Activated CD4-positive, alpha-beta T cell treated with anti-CD3 and anti-CD28 coated beads, Interleukin-2, amount 50 U/mL, for 24 hours (primary cell): Measurements from ENCODE around the gene EIF4A2.
"Not testable (repeated sequence)": the region's sequence is repeated elsewhere in the genome, so short reads cannot be mapped to it uniquely, and the experiment has no call there.

Experiments
- DNase-seq, 2 donors: peaks; one replicate each; pipeline ENCODE4 v3.0.0-alpha.2; 2020; ENCODE audit warnings: low read depth in 1 of 2, low spot score in 1 of 2

The EIF4A2 gene

GRCh38 chr3:186784820-186785494, 1.6 kb downstream of the EIF4A2 start:
- DNase-seq: no peak

GRCh38 chr3:186785495-186786018, 2.2 kb downstream of the EIF4A2 start:
- DNase-seq: no peak

- DNase-seq: no peak
These were observed 3.5 kb downstream of the EIF4A2 start for GRCh38 chr3:186786922-186787321.

GRCh38 chr3:186787642-186788481, 4.5 kb downstream of the EIF4A2 start:
- no peak for DNase-seq

- no peak for DNase-seq
These were observed 5.3 kb downstream of the EIF4A2 start for GRCh38 chr3:186788482-186789370.

GRCh38 chr3:186789554-186790260, 6.3 kb downstream of the EIF4A2 start:
- no peak for DNase-seq

GRCh38 chr3:186790261-186790981, 7.0 kb downstream of the EIF4A2 start:
- no peak for DNase-seq

- DNase-seq: no peak
These were observed 15.0 kb downstream of the EIF4A2 start for GRCh38 chr3:186798239-186798874.

- no peak for DNase-seq
These were observed 16.9 kb downstream of the EIF4A2 start for GRCh38 chr3:186800285-186800684.

GRCh38 chr3:186802701-186803100, 19.3 kb downstream of the EIF4A2 start:
- DNase-seq: no peak

- not testable (repeated sequence) for DNase-seq
These were observed 20.1 kb downstream of the EIF4A2 start for GRCh38 chr3:186803447-186803846.

- DNase-seq: peak; percentile 85 to 87
These were observed 23.0 kb downstream of the EIF4A2 start, which contains the start of gene RFC4 for GRCh38 chr3:186806089-186807055. Gene RFC4 (minus strand): TSS chr3:186806482. CDS start chr3:186804713, 1,769 bp downstream.

- no peak for DNase-seq
These were observed 23.9 kb downstream of the EIF4A2 start for GRCh38 chr3:186807231-186807630.

- no peak for DNase-seq
These were observed 27.1 kb downstream of the EIF4A2 start for GRCh38 chr3:186810336-186810996.

GRCh38 chr3:186811313-186811712, 27.9 kb downstream of the EIF4A2 start:
- not testable (repeated sequence) for DNase-seq

- DNase-seq: no peak
These were observed 30.7 kb downstream of the EIF4A2 start for GRCh38 chr3:186814100-186814499.

- DNase-seq: no peak
These were observed 32.1 kb downstream of the EIF4A2 start for GRCh38 chr3:186815435-186815834.

- no peak for DNase-seq
These were observed 35.1 kb downstream of the EIF4A2 start for GRCh38 chr3:186818516-186818915.
